ENCODE measurements around the gene ZNF106.

The ZNF106 gene

DNA sequence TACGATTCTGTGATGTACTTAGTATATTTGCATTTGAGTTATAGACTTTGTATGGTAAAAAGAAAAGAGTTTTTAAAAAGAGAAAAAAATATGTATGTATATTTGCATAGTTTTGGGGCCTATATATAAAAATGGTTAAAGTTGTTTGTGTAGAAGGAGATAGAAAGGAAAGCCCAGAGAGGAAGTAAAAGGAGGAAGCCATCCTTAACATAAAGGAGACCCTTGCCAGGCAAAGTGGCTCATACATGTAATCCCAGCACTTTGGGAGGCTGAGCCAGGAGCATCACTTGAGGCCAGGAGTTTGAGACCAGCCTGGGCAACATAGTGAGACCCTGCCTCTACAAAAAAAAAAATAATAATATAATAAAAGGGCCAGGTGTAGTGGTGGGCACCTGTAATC lies 12.9 kb upstream of the ZNF106 start:
- no peak for TF ChIP-seq EZH2phosphoT487 (IDR thresholded peaks at IDR 0.05; ENCODE audit: borderline replicate concordance)
- TF ChIP-seq, protein P1, sequence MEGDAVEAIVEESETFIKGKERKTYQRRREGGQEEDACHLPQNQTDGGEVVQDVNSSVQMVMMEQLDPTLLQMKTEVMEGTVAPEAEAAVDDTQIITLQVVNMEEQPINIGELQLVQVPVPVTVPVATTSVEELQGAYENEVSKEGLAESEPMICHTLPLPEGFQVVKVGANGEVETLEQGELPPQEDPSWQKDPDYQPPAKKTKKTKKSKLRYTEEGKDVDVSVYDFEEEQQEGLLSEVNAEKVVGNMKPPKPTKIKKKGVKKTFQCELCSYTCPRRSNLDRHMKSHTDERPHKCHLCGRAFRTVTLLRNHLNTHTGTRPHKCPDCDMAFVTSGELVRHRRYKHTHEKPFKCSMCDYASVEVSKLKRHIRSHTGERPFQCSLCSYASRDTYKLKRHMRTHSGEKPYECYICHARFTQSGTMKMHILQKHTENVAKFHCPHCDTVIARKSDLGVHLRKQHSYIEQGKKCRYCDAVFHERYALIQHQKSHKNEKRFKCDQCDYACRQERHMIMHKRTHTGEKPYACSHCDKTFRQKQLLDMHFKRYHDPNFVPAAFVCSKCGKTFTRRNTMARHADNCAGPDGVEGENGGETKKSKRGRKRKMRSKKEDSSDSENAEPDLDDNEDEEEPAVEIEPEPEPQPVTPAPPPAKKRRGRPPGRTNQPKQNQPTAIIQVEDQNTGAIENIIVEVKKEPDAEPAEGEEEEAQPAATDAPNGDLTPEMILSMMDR (conservative IDR thresholded peaks at IDR 0.05; ENCODE audit: low read length): no peak
- H4K20me1 ChIP-seq (ENCODE audit: insufficient read depth, low read length, poor library complexity, severe bottlenecking): no peaks in the 10 kb centered on the region

DNA sequence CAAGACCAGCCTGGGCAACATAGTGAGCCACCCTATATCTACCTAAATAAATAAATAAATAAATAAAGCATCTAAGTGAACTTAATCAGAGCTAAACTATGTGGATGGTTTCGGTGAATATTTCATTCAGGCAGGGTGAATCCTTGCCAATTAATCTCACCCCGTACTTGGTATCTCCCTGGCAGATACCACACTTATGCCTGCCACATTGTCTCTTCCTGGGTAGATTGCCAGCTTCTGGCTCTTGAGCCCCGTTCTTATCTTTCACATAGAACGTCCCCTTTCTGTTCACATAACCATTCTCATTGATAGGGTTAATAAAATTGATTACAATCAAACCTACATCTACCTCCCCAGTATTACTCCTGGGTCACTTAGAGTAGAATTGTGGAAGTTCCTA lies 11.5 kb upstream of the ZNF106 start:
- Histone ChIP-seq H3F3A (ENCODE audit: low read depth) (no peaks in the 10 kb centered on the region), H4K20me1 (ENCODE audit: insufficient read depth, low read length, poor library complexity, severe bottlenecking) (no peaks in the 10 kb centered on the region), H3K79me2 (ENCODE audit: insufficient read depth, low read length) (peaks cover 33% of the 10 kb centered on the region), H3K9me3 (ENCODE audit: insufficient read depth, low read depth, low read length) (no peaks in the 10 kb centered on the region), H3K4me3 (ENCODE audit: low read length, poor library complexity, severe bottlenecking) (no peak overlapping the region), H3K4me2 (ENCODE audit: low read depth, low read length, poor library complexity, severe bottlenecking) (no peak overlapping the region), H3K9ac (ENCODE audit: low read depth, low read length, poor library complexity, severe bottlenecking) (no peak overlapping the region), H3K27me3 (ENCODE audit: insufficient read depth, low read length, poor library complexity, severe bottlenecking) (no peaks in the 10 kb centered on the region), H3K4me1 (ENCODE audit: insufficient read depth, low read length, poor library complexity, severe bottlenecking) (peaks cover 27% of the 10 kb centered on the region), H3K9me2 (replicated peaks; ENCODE audit: low read depth, low read length) (no peaks in the 10 kb centered on the region), H2AFZ (ENCODE audit: low read length) (no peak overlapping the region), H3K36me3 (ENCODE audit: insufficient read depth, low read length) (no peaks in the 10 kb centered on the region)
- TF ChIP-seq, protein P1 (conservative IDR thresholded peaks at IDR 0.05; ENCODE audit: low read length): no peak
- TF ChIP-seq EZH2phosphoT487 (IDR thresholded peaks at IDR 0.05; ENCODE audit: borderline replicate concordance): no peak

More for the DNA sequence above, 12.9 kb upstream of the ZNF106 start:
- H3K27me3 ChIP-seq (ENCODE audit: insufficient read depth, low read length, poor library complexity, severe bottlenecking): no peaks in the 10 kb centered on the region
- no peaks in the 10 kb centered on the region for H3K36me3 ChIP-seq (ENCODE audit: insufficient read depth, low read length)
- peaks cover 24% of the 10 kb centered on the region; the same call in 1 of the 2 replicates for H3K79me2 ChIP-seq (ENCODE audit: insufficient read depth, low read length)
- no peak overlapping the region for H3K4me3 ChIP-seq (ENCODE audit: low read length, poor library complexity, severe bottlenecking)
- no peak overlapping the region for H2AFZ ChIP-seq (ENCODE audit: low read length)
- no peak overlapping the region for H3K9ac ChIP-seq (ENCODE audit: low read depth, low read length, poor library complexity, severe bottlenecking)
- H3F3A ChIP-seq (ENCODE audit: low read depth): no peaks in the 10 kb centered on the region
- H3K9me2 ChIP-seq (replicated peaks; ENCODE audit: low read depth, low read length): no peaks in the 10 kb centered on the region
- no peak overlapping the region for H3K4me2 ChIP-seq (ENCODE audit: low read depth, low read length, poor library complexity, severe bottlenecking)
- H3K9me3 ChIP-seq (ENCODE audit: insufficient read depth, low read depth, low read length): no peaks in the 10 kb centered on the region
- H3K4me1 ChIP-seq (ENCODE audit: insufficient read depth, low read length, poor library complexity, severe bottlenecking): peaks cover 15% of the 10 kb centered on the region

DNA sequence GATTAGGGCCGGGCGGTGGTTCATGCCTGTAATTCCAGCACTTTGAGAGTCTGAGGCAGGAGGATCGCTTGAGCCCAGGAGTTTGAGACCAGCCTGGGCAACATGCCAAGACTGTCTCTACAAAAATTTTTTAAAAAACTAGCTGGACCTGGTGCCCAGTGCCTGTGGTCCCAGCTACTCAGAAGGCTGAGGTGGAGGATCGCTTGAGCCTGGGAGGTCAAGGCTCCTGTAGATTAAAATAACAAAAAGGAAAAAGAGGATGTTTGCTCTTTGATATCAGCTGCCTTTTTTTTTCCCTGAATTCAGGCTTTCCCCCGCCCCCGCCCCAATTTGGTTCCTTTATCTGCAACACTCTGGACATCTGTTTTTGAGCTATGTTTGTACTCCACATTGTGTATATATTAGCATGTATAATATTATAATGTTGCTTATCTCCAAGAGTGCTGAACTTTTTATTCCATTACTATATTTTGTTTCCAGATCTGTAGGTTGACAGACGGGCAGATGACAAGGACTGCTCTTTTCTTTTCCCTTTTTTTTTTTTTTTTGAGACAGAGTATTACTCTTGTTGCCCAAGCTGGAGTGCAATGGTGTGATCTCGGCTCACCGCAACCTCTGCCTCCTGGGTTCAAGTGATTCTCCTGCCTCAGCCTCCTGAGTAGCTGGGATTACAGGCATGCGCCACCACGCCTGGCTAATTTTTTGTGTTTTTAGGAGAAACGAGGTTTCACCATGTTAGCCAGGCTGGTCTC lies 9.1 kb upstream of the ZNF106 start:
- H3K9ac ChIP-seq (ENCODE audit: low read depth, low read length, poor library complexity, severe bottlenecking): no peak overlapping the region
- H3K9me2 ChIP-seq (replicated peaks; ENCODE audit: low read depth, low read length): no peaks in the 10 kb centered on the region
- no peak for TF ChIP-seq EZH2phosphoT487 (IDR thresholded peaks at IDR 0.05; ENCODE audit: borderline replicate concordance)
- TF ChIP-seq, protein P1 (conservative IDR thresholded peaks at IDR 0.05; ENCODE audit: low read length): no peak
- H3K36me3 ChIP-seq (ENCODE audit: insufficient read depth, low read length): no peaks in the 10 kb centered on the region
- H3K9me3 ChIP-seq (ENCODE audit: insufficient read depth, low read depth, low read length): no peaks in the 10 kb centered on the region
- peaks cover 40% of the 10 kb centered on the region for H3K4me1 ChIP-seq (ENCODE audit: insufficient read depth, low read length, poor library complexity, severe bottlenecking)
- H2AFZ ChIP-seq (ENCODE audit: low read length): no peak overlapping the region
- H3K27me3 ChIP-seq (ENCODE audit: insufficient read depth, low read length, poor library complexity, severe bottlenecking): no peaks in the 10 kb centered on the region
- H3K4me2 ChIP-seq (ENCODE audit: low read depth, low read length, poor library complexity, severe bottlenecking): peak overlapping the region; percentile 27
- H3K79me2 ChIP-seq (ENCODE audit: insufficient read depth, low read length): peaks cover 45% of the 10 kb centered on the region
- H3F3A ChIP-seq (ENCODE audit: low read depth): no peaks in the 10 kb centered on the region
- no peaks in the 10 kb centered on the region for H4K20me1 ChIP-seq (ENCODE audit: insufficient read depth, low read length, poor library complexity, severe bottlenecking)
- no peak overlapping the region for H3K4me3 ChIP-seq (ENCODE audit: low read length, poor library complexity, severe bottlenecking)
